GM19452 (cell line): ENCODE results near the gene PRR35.
A peak's percentile ranks its signal among the peaks of the same experiment; 100 is the strongest.

Experiments
- ATAC-seq: cut with Tn5 transposase; IDR thresholded peaks from one replicate; pipeline ENCODE4 v1.9.1; 2021; ENCODE audit not compliant: unreplicated experiment

Gene PRR35

DNA sequence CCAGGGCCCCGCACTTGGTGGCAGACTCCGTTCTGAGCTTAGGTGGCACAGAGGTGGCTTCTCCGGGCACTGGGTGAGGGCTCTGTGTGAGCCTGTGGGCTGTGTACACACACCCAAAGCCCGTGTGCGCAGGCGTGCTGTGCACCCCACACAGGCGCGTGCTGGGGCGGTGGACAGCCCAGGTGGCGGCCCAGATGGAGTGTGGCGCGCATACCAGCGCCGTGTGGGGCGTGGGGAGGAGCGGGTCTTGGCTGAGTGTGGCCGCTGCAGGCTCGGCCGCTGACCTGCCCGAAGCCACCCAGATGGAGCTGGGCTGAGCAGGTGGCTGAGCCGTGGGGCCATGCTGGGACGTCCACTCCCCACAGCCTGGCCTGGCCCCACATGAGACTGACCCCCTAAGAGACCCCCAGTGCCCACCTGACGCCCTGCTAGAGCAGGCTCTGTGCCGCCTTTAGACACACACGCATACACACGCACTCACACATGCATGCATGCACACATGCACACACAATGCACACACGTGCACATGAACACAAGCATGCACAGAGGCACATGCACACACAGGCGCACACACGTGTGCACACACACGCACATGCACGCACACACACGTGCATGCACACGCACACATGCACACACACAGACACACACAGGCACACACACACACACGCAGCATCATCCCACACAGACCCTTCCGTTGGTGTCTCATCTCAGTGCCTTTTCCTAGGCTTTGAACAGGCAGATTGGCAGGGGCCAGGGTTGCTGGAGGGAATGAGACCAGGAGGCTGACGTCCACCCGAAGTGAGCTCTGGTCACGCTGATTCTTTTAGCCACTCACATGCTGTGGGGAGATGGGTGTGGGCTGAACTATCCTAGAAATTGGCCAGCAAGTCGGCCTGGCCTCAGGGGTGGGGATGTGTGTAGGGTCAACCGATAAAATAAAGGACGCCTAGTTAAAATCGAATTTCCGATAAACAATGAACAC is 2.1 kb downstream of the PRR35 start:
- ATAC-seq: no peak

DNA sequence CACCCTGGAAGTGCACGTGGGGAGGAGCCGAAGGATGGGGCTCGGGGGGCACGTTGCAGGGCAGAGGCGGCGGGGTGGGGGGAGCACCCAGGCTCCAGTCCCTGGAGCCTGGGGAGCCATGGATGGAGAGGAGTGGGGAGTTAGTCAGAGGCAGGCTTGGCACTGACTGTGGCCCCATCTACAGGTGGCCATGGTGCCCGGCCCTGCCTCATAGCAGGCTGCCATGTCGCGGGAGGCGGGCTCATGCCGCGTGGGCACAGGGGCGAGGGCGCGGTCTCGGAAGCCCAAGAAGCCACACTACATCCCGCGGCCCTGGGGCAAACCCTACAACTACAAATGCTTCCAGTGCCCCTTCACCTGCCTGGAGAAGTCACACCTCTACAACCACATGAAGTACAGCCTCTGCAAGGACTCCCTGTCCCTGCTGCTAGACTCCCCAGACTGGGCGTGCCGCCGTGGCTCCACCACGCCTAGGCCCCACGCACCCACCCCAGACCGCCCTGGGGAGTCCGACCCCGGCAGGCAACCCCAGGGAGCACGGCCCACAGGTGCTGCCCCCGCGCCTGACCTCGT is 3.0 kb downstream of the PRR35 start:
- no peak for ATAC-seq

DNA sequence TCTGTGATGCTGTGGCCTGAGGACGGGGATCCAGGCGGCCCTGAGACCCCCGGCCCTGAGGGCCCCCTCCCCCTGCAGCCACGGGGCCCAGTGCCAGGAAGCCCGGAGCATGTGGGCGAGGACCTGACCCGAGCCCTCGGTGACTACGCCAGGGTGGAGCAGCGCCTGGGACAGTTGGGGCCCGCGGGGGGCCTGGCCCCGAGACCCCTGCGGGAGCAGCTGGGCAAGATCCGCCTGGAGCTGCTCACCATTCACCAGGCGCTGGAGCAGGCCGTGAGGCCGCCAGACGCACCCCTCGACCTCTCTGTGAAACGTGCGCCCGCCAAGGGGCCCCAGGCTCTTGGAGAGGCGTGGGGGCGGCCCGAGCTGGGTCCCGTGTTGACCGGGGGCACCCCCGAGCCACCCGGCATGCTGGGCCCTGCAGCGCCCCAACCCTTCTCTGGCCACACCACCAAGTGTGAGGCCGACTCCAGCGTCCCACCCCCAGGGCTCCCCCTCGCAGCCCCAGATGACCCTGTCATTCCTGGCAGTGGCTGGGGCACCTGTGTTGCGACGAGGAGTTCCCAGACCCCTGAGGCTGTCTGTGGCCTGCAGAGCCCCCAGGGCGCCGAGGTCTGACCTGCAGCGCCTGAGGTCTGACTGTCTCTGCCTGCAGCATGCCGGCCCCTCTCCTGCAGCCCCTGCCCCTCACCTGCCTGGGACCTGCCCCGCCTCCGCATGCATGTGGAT is 4.7 kb downstream of the PRR35 start:
- ATAC-seq: no peak

DNA sequence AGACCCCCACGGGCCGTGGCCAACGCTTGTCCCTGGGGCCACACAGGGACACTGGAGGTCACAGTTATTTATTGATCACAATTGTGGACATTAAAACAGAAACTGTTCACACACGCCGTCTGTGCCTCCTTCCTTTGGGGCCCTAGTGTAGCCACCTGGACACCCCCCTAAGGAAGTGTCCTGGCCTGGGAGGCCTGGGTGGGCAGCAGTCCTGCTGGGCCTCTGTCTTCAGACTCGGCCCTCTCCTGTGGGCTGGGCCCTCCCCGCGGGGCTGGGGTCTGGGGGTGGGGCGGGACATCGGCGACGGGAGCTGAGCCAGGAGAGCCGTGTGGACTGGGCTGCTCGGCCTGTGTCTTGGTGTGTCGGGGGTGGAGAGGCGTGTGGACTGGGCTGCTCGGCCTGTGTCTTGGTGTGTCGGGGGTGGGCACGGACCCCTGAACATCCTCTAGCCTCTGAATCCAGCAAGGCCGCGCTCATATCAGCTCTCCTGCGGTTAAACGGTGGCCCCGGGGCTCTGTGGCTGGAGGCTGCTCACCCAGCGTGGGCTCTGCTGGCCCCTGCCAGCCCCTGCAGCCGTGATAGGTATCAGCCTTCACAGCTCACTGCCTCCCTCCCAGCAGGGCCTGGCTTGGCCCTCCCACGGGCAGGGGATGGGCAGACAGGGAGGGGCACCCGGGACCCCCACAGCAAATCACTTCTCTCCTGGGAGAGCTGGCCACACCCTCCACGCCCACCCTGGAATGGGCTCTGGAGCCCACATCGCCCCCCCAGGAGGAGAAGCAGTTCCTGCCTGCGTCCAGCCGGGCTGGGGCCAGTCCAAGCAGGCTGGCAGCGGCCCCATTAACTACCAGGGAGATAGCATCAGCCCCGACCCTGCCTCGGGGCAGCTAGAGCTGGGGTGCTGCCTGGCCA is 5.5 kb downstream of the PRR35 start:
- no peak for ATAC-seq

GRCh38 chr16:566475-567372 is 6.5 kb downstream of the PRR35 start, which contains the start of gene NHLRC4:
TSS of gene NHLRC4 (plus strand) at chr16:567005. CDS start at chr16:568048, 1,043 bp downstream.
- ATAC-seq: peak; percentile 48

GRCh38 chr16:567373-568256 is 7.4 kb downstream of the PRR35 start:
- ATAC-seq: no peak

GRCh38 chr16:568401-569258 is 8.4 kb downstream of the PRR35 start:
- ATAC-seq: no peak

GRCh38 chr16:569445-570254 is 9.5 kb downstream of the PRR35 start, which contains the start of gene PIGQ:
TSS of gene PIGQ (plus strand) at chr16:569968. CDS start at chr16:574075, 4,107 bp downstream.
- ATAC-seq: peak; percentile 56

GRCh38 chr16:572865-573650 is 12.9 kb downstream of the PRR35 start:
- ATAC-seq: no peak

- ATAC-seq: no peak
Observed at GRCh38 chr16:574021-574760, 14.0 kb downstream of the PRR35 start.

- ATAC-seq: no peak
Observed at GRCh38 chr16:575354-576196, 15.4 kb downstream of the PRR35 start.

DNA sequence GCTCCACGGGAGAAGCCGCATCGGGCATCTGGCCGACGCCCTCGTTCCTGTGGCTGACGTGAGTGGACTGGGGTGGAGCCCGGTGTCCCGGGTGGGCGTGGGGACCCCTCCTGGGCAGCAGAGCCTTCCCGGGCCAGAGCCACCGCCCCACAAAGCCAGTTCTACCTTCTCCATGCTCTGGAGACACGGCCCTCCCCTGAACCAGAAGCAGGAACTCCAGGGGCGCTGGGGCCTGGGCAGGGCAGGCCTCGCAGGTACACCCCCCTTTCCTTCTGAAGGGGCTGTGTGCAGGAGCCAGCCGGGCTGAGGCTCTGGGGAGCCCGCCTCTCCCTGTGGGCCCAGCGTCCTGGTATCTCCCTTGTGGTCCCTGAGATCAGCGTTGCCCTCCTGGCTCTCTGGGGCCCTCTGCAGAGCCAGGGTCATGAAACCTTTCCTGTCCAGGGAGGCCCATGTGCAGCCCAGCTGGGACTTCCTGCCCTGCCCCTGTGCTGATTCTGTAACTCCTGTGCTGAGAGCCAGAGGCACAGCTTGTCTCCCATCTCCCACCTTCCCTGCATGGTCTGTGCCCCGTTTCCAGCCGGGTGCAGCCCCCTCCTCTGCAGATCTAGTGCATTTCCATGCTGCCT is 16.1 kb downstream of the PRR35 start:
- ATAC-seq: no peak

- ATAC-seq: no peak
Observed at GRCh38 chr16:576823-577201, 16.6 kb downstream of the PRR35 start.

GRCh38 chr16:577796-578195 is 17.6 kb downstream of the PRR35 start:
- ATAC-seq: no peak
